DND-41 (cell line): ENCODE results near the gene MTF1.

Source experiments
- ATAC-seq: fragments of 200-7000 bp; cut with Tn5 transposase; 3 replicates; pipeline ENCODE4 v1.9.1; 2021; ENCODE audit warnings: low read depth; ENCODE audit not compliant: insufficient read depth
- DNase-seq: peaks from one replicate; pipeline ENCODE4 v3.0.0-alpha.2; 2020
- H2AFZ ChIP-seq: 2 replicates; pipeline ENCODE4 v1.6.0; 2012; ENCODE audit warnings: low read depth, low read length
- H3K27ac ChIP-seq: 2 replicates; pipeline ENCODE4 v1.5.1; 2012; ENCODE audit warnings: low read length, inconsistent platforms
- H3K27me3 ChIP-seq: fragments of 200-600 bp; sonication (generic); 2 replicates; pipeline ENCODE4 v1.6.0; 2012; ENCODE audit warnings: low read length, mild to moderate bottlenecking, inconsistent platforms; ENCODE audit not compliant: insufficient read depth, poor library complexity
- H3K36me3 ChIP-seq: 2 replicates; pipeline ENCODE4 v1.5.1; 2012; ENCODE audit warnings: low read length, inconsistent platforms; ENCODE audit not compliant: insufficient read depth
- H3K4me1 ChIP-seq: 2 replicates; pipeline ENCODE4 v1.5.1; 2012; ENCODE audit warnings: mild to moderate bottlenecking, low read length; ENCODE audit not compliant: insufficient read depth
- H3K4me2 ChIP-seq: 2 replicates; pipeline ENCODE4 v1.6.0; 2012; ENCODE audit warnings: mild to moderate bottlenecking, moderate library complexity, low read length, inconsistent platforms; ENCODE audit not compliant: insufficient read depth
- H3K4me3 ChIP-seq, 2 experiments: fragments of 200-600 bp in 1 of 2; shearing (Covaris generic) in 1 of 2; 2 replicates each; pipeline ENCODE4 v1.5.1; 2012 to 2016; ENCODE audit warnings: inconsistent platforms in 2 of 2, low read length in 2 of 2, mild to moderate bottlenecking in 2 of 2, low read depth in 1 of 2, moderate library complexity in 1 of 2
- H3K79me2 ChIP-seq: 2 replicates; pipeline ENCODE4 v1.6.0; 2012; ENCODE audit warnings: low read length, inconsistent platforms; ENCODE audit not compliant: insufficient read depth
- H3K9ac ChIP-seq: 2 replicates; pipeline ENCODE4 v1.6.0; 2012; ENCODE audit warnings: low read depth, mild to moderate bottlenecking, inconsistent platforms, low read length, moderate library complexity
- H3K9me3 ChIP-seq: 2 replicates; pipeline ENCODE4 v1.5.1; 2012; ENCODE audit warnings: low read length, moderate library complexity, mild to moderate bottlenecking, inconsistent platforms; ENCODE audit not compliant: insufficient read depth, severe bottlenecking
- H4K20me1 ChIP-seq: 2 replicates; pipeline ENCODE4 v1.6.0; 2012; ENCODE audit warnings: low read length; ENCODE audit not compliant: insufficient read depth
- EZH2 ChIP-seq: IDR thresholded peaks from 3 replicates; pipeline ENCODE4 v1.6.1; 2012; ENCODE audit warnings: borderline replicate concordance, low read depth, mild to moderate bottlenecking, moderate library complexity, low read length, inconsistent platforms; ENCODE audit not compliant: severe bottlenecking
- TF ChIP-seq, protein P1 (sequence below): IDR thresholded peaks from 2 replicates; pipeline ENCODE4 v1.5.1; 2012; ENCODE audit warnings: borderline replicate concordance, low read length, moderate library complexity, mild to moderate bottlenecking; ENCODE audit not compliant: poor library complexity, severe bottlenecking; ENCODE audit errors: extremely low read depth

MTF1 gene

DNA sequence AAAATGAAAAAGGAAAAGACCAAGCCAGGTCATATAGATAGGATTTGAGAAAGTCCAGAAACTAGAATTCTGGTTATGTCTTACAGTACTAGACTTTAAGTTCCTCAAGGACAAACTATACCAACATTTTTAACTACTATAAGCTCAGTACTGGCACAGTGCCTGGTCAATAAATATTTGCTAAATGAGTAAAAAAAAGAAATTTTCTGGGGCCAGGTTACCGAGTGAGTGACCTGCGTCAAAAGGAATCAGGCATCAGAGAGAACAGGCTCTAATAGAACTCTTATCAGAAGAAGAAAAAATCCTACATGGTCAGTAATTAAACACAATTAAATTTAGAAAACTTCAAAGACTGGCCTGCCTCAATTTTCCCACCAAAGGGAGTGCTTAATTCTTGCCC lies 27.6 kb downstream of the MTF1 start:
- Histone ChIP-seq H3K27me3 (no peaks in the 10 kb centered on the region), H3K4me2 (no peak overlapping the region), H4K20me1 (no peaks in the 10 kb centered on the region), H3K4me1 (no peaks in the 10 kb centered on the region), H3K79me2 (no peaks in the 10 kb centered on the region), H3K9me3 (no peaks in the 10 kb centered on the region), H3K36me3 (peaks cover 72% of the 10 kb centered on the region), H3K9ac (no peak overlapping the region), H2AFZ (no peak overlapping the region), H3K4me3 (no peak overlapping the region), H3K27ac (no peak overlapping the region)
- ATAC-seq (no peak), DNase-seq (no peak)
- TF ChIP-seq, protein P1, sequence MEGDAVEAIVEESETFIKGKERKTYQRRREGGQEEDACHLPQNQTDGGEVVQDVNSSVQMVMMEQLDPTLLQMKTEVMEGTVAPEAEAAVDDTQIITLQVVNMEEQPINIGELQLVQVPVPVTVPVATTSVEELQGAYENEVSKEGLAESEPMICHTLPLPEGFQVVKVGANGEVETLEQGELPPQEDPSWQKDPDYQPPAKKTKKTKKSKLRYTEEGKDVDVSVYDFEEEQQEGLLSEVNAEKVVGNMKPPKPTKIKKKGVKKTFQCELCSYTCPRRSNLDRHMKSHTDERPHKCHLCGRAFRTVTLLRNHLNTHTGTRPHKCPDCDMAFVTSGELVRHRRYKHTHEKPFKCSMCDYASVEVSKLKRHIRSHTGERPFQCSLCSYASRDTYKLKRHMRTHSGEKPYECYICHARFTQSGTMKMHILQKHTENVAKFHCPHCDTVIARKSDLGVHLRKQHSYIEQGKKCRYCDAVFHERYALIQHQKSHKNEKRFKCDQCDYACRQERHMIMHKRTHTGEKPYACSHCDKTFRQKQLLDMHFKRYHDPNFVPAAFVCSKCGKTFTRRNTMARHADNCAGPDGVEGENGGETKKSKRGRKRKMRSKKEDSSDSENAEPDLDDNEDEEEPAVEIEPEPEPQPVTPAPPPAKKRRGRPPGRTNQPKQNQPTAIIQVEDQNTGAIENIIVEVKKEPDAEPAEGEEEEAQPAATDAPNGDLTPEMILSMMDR: no peak
- TF ChIP-seq EZH2: no peak

DNA sequence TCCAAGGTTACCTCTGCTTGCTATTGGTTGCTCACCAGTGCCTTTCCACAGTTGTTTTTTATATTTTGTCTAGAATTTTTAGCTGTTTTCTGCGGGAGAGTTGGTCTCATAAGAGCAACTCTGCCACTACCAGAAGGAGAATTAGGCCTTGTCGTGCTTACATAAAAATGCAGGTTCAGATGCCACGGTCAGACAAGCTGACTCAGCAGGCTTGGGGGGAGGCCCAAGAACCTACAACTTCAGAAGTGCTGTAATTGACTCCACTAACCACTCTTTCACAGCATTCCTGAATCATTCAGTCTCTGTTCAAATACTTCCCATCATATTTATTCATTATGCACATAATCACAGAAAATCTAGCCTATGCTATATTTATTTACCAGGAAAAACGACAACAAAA lies 28.3 kb downstream of the MTF1 start:
- Histone ChIP-seq H3K9me3 (no peaks in the 10 kb centered on the region), H3K4me3 (no peak overlapping the region), H3K27ac (no peak overlapping the region), H3K4me2 (no peak overlapping the region), H3K79me2 (no peaks in the 10 kb centered on the region), H2AFZ (no peak overlapping the region), H3K4me1 (no peaks in the 10 kb centered on the region), H4K20me1 (no peaks in the 10 kb centered on the region), H3K36me3 (peaks cover 71% of the 10 kb centered on the region), H3K27me3 (no peaks in the 10 kb centered on the region), H3K9ac (no peak overlapping the region)
- no peak for ATAC-seq
- no peak for TF ChIP-seq EZH2
- TF ChIP-seq, protein P1: no peak
- DNase-seq: no peak

DNA sequence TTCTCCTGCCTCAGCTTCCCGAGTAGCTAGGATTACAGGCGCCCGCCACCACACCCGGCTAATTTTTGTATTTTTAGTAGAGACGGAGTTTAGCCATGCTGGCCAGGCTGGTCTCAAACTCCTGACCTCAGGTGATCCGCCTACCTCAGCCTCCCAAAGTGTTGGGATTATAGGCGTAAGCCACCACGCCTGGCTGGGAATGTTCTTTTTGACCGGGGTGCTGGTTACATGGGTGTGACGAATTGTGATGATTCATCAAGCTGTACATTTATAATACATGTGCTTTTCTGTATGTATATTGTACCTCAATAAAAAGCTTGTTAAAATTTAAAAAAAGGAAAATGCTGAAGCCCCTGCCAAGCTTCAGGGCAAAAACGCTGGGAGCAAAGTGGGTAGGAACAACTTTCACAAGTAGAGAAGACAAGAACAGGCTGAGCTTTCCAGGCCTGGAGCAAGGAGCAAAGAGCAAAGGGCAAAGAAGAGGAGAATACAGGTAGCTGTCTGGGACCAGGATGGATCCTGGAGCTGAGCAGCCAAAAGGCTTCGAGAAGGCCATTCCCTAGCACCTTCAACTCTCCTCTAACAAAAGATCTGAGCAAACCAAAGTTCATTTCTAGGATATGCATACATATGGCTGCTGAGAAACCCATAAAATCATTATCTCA lies 30.9 kb downstream of the MTF1 start:
- Histone ChIP-seq H4K20me1 (no peaks in the 10 kb centered on the region), H2AFZ (no peak overlapping the region), H3K27me3 (no peaks in the 10 kb centered on the region), H3K4me3 (no peak overlapping the region), H3K79me2 (no peaks in the 10 kb centered on the region), H3K36me3 (peaks cover 63% of the 10 kb centered on the region), H3K4me2 (no peak overlapping the region), H3K9me3 (no peaks in the 10 kb centered on the region), H3K27ac (no peak overlapping the region), H3K9ac (no peak overlapping the region), H3K4me1 (no peaks in the 10 kb centered on the region)
- DNase-seq (no peak), ATAC-seq (no peak)
- TF ChIP-seq, protein P1: no peak
- no peak for TF ChIP-seq EZH2
